ENCODE results near the gene ARHGAP23. TPM values are rescaled to one million over a fixed set of nuclear protein-coding genes. Genes with fewer than 3 reads are reported as not detected.
"Not testable (repeated sequence)": the region's sequence is repeated elsewhere in the genome, so short reads cannot be mapped to it uniquely, and the experiment has no call there.

ARHGAP23 gene
- total RNA-seq, 2 donors from 2014 or later = 27.3 to 204 TPM

- H3K4me1 ChIP-seq (replicated peaks); H3K36me3 ChIP-seq; H3K9me3 ChIP-seq; H3K27ac ChIP-seq; H3K27me3 ChIP-seq (replicated peaks; ENCODE audit: insufficient read depth); H3K4me3 ChIP-seq: not testable (repeated sequence)
- intact Hi-C loops (cut with DNase I) = loop anchor here (5.0 to 10.0 kb wide), 3 partner anchors 42 to 130 kb away; partner anchors contain the start of gene SOCS7
- TF ChIP-seq, protein P1, sequence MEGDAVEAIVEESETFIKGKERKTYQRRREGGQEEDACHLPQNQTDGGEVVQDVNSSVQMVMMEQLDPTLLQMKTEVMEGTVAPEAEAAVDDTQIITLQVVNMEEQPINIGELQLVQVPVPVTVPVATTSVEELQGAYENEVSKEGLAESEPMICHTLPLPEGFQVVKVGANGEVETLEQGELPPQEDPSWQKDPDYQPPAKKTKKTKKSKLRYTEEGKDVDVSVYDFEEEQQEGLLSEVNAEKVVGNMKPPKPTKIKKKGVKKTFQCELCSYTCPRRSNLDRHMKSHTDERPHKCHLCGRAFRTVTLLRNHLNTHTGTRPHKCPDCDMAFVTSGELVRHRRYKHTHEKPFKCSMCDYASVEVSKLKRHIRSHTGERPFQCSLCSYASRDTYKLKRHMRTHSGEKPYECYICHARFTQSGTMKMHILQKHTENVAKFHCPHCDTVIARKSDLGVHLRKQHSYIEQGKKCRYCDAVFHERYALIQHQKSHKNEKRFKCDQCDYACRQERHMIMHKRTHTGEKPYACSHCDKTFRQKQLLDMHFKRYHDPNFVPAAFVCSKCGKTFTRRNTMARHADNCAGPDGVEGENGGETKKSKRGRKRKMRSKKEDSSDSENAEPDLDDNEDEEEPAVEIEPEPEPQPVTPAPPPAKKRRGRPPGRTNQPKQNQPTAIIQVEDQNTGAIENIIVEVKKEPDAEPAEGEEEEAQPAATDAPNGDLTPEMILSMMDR (IDR thresholded peaks at IDR 0.05) = peak; percentile 73 to 89 (median 87)
- TF ChIP-seq POLR2AphosphoS5 (IDR thresholded peaks at IDR 0.05) = peak; percentile 28
- WGBS = 38% methylated on average over 21 of the region's 21 CpGs
- DNase-seq (ENCODE audit: low spot score) = peak; percentile 60
These were observed 56.2 kb downstream of the ARHGAP23 start for GRCh38 chr17:38484242-38485145.

GRCh38 chr17:38485146-38485468 lies 56.8 kb downstream of the ARHGAP23 start:
- H3K4me1 ChIP-seq (replicated peaks) = no peaks in the 10 kb centered on the region
- intact Hi-C loops (cut with DNase I) = loop anchor here (5.0 to 10.0 kb wide), 2 partner anchors 43 to 130 kb away; partner anchors contain the start of gene SOCS7
- no peak for DNase-seq (ENCODE audit: low spot score)
- TF ChIP-seq, protein P1 (IDR thresholded peaks at IDR 0.05) = peak in 1 of 4 experiments; percentile 2
- no peak for TF ChIP-seq POLR2AphosphoS5 (IDR thresholded peaks at IDR 0.05)
- 54% methylated on average over 2 of the region's 2 CpGs for WGBS
- H3K27ac ChIP-seq = no peak overlapping the region
- H3K36me3 ChIP-seq = no peaks in the 10 kb centered on the region
- H3K9me3 ChIP-seq = no peaks in the 10 kb centered on the region
- no peaks in the 10 kb centered on the region for H3K27me3 ChIP-seq (replicated peaks; ENCODE audit: insufficient read depth)
- no peak overlapping the region for H3K4me3 ChIP-seq

GRCh38 chr17:38485681-38486298 lies 57.5 kb downstream of the ARHGAP23 start:
- WGBS = 80% methylated on average over 13 of the region's 13 CpGs

GRCh38 chr17:38489774-38490173 lies 61.5 kb downstream of the ARHGAP23 start:
- not testable (repeated sequence) for H3K27ac ChIP-seq; H3K27me3 ChIP-seq (replicated peaks; ENCODE audit: insufficient read depth); H3K4me3 ChIP-seq; H3K4me1 ChIP-seq (replicated peaks); DNase-seq (ENCODE audit: low spot score); H3K36me3 ChIP-seq; H3K9me3 ChIP-seq
- WGBS = 79% methylated on average over 17 of the region's 17 CpGs
- intact Hi-C loops (cut with DNase I) = loop anchor here (5.0 to 10.0 kb wide), 3 partner anchors 47 to 178 kb away; partner anchors contain the start of gene SOCS7

More at GRCh38 chr17:38485681-38486298, 57.5 kb downstream of the ARHGAP23 start:
- DNase-seq (ENCODE audit: low spot score); H3K27ac ChIP-seq; H3K9me3 ChIP-seq; H3K4me1 ChIP-seq (replicated peaks); H3K4me3 ChIP-seq; H3K36me3 ChIP-seq; H3K27me3 ChIP-seq (replicated peaks; ENCODE audit: insufficient read depth): not testable (repeated sequence)
- intact Hi-C loops (cut with DNase I) = loop anchor here (5.0 to 10.0 kb wide), 2 partner anchors 43 to 131 kb away; partner anchors contain the start of gene SOCS7

GRCh38 chr17:38491346-38492066 lies 63.2 kb downstream of the ARHGAP23 start:
- H3K9me3 ChIP-seq; H3K4me3 ChIP-seq; H3K27ac ChIP-seq; H3K27me3 ChIP-seq (replicated peaks; ENCODE audit: insufficient read depth); DNase-seq (ENCODE audit: low spot score); H3K4me1 ChIP-seq (replicated peaks); H3K36me3 ChIP-seq: not testable (repeated sequence)
- intact Hi-C loops (cut with DNase I) = loop anchor here (5.0 kb wide), 1 partner anchor 176 kb away; no protein-coding TSS in a partner anchor
- WGBS = 90% methylated on average over 19 of the region's 19 CpGs

Measured in prostate gland (tissue), 2 donors.